H1 (cell line): ENCODE data around the gene EVI2B. TPM values are rescaled to one million over a fixed set of nuclear protein-coding genes. Genes with fewer than 3 reads are reported as not detected.

Experiments used
- CTCF ChIA-PET: fragments of 300-600 bp; sonication (Branson Sonifier 250); formaldehyde crosslinking; loops from one replicate; lab custom pipeline; 2021; ENCODE audit not compliant: partially characterized antibody; lab: Charles Lee
- POLR2A ChIA-PET: fragments of 300-600 bp; sonication (Branson Sonifier 250); formaldehyde crosslinking; loops from one replicate; lab custom pipeline; 2021; ENCODE audit warnings: inconsistent platforms; ENCODE audit not compliant: partially characterized antibody; lab: Charles Lee
- DNase-seq, 2 experiments: peaks; one replicate each; pipeline versions ENCODE4 v3.0.0 to v3.0.0-alpha.2; 2010 to 2022; ENCODE audit warnings: low spot score in 2 of 2, low read depth in 1 of 2, mixed read lengths in 1 of 2
- FAIRE-seq: peaks from 2 replicates; lab custom pipeline; 2011; peaks lifted over from hg19 to GRCh38; lab: Jason Lieb, UNC
- H2AFZ ChIP-seq: 2 replicates; pipeline ENCODE4 v1.8.1; 2012; ENCODE audit warnings: low read length, inconsistent platforms
- H2AK5ac ChIP-seq: 2 replicates; pipeline ENCODE4 v1.6.1; 2013; ENCODE audit warnings: low read depth, low read length
- H2BK120ac ChIP-seq: replicated peaks from 2 replicates; pipeline ENCODE3; 2013; ENCODE audit warnings: low read depth, low read length, inconsistent platforms
- H2BK12ac ChIP-seq: 2 replicates; pipeline ENCODE4 v1.6.1; 2013; ENCODE audit warnings: low read depth, low read length
- H2BK15ac ChIP-seq: 2 replicates; pipeline ENCODE4 v1.6.1; 2013; ENCODE audit warnings: low read length
- H2BK20ac ChIP-seq: 2 replicates; pipeline ENCODE4 v1.6.1; 2013; ENCODE audit warnings: low read length
- H2BK5ac ChIP-seq: 2 replicates; pipeline ENCODE4 v1.6.1; 2013; ENCODE audit warnings: low read depth, low read length
- H3K14ac ChIP-seq: 2 replicates; pipeline ENCODE4 v1.6.1; 2013; ENCODE audit warnings: inconsistent platforms; ENCODE audit not compliant: insufficient read length
- H3K18ac ChIP-seq: 2 replicates; pipeline ENCODE4 v1.6.1; 2013; ENCODE audit warnings: low read length; ENCODE audit errors: extremely low read depth
- H3K23ac ChIP-seq: 2 replicates; pipeline ENCODE4 v1.6.1; 2013; ENCODE audit warnings: inconsistent platforms; ENCODE audit not compliant: insufficient read length
- H3K23me2 ChIP-seq: 2 replicates; pipeline ENCODE4 v1.6.1; 2013; ENCODE audit warnings: low read depth, low read length
- H3K27ac ChIP-seq: 2 replicates; pipeline ENCODE4 v1.6.1; 2011; ENCODE audit warnings: low read depth, low read length, inconsistent platforms
- H3K27me3 ChIP-seq, 4 experiments: replicated peaks in 1 of 4; 1 replicate in 1 of 4; 2 replicates in 3 of 4; pipeline versions ENCODE4 v1.6.1 to v1.8.1; 2011 to 2013; ENCODE audit warnings: low read length in 3 of 4, mild to moderate bottlenecking in 3 of 4, inconsistent platforms in 2 of 4, mixed read lengths in 2 of 4, moderate library complexity in 1 of 4; ENCODE audit not compliant: control insufficient read depth in 3 of 4, insufficient read depth in 3 of 4; ENCODE audit errors: extremely low read depth in 1 of 4
- H3K36me3 ChIP-seq, 4 experiments: 2 replicates each; pipeline versions ENCODE4 v1.6.1 to v1.8.1; 2011 to 2013; ENCODE audit warnings: mild to moderate bottlenecking in 4 of 4, low read length in 3 of 4, moderate library complexity in 2 of 4, control low read depth in 1 of 4, inconsistent platforms in 1 of 4; ENCODE audit not compliant: insufficient read depth in 4 of 4, control insufficient read depth in 2 of 4
- H3K4ac ChIP-seq: replicated peaks from 2 replicates; pipeline ENCODE3; 2013; ENCODE audit warnings: low read length, low read depth, mixed read lengths, inconsistent platforms; ENCODE audit not compliant: insufficient read length
- H3K4me1 ChIP-seq, 4 experiments: replicated peaks in 1 of 4; 1 replicate in 1 of 4; 2 replicates in 3 of 4; pipeline versions ENCODE4 v1.6.1 to v1.8.1; 2011 to 2013; ENCODE audit warnings: low read length in 3 of 4, inconsistent platforms in 2 of 4, mixed read lengths in 1 of 4; ENCODE audit not compliant: insufficient read depth in 4 of 4, control insufficient read depth in 3 of 4
- H3K4me2 ChIP-seq, 2 experiments: 2 replicates each; pipeline versions ENCODE4 v1.6.1 to v1.8.1; 2011 to 2013; ENCODE audit warnings: low read depth in 2 of 2, low read length in 2 of 2, control low read depth in 1 of 2, inconsistent platforms in 1 of 2, mild to moderate bottlenecking in 1 of 2; ENCODE audit not compliant: insufficient read depth in 1 of 2
- H3K4me3 ChIP-seq, 4 experiments: fragments of 200-600, 300-600 bp in 1 of 4; sonication (generic), shearing (Covaris generic), sonication (Bioruptor Twin) in 1 of 4; 2 replicates each; pipeline versions ENCODE4 v1.5.1 to v1.8.1; 2011 to 2016; ENCODE audit warnings: low read length in 4 of 4, low read depth in 3 of 4, control low read depth in 2 of 4, inconsistent platforms in 2 of 4, mild to moderate bottlenecking in 2 of 4, mixed read lengths in 1 of 4, moderate library complexity in 1 of 4; ENCODE audit not compliant: insufficient read depth in 2 of 4; ENCODE audit errors: extremely low read depth in 1 of 4
- H3K56ac ChIP-seq: replicated peaks from 2 replicates; pipeline ENCODE3; 2013; ENCODE audit warnings: low read depth, mild to moderate bottlenecking, mixed read lengths, low read length, inconsistent platforms; ENCODE audit not compliant: insufficient read length
- H3K79me1 ChIP-seq: 2 replicates; pipeline ENCODE4 v1.6.1; 2013; ENCODE audit warnings: low read depth, low read length, control low read depth
- H3K79me2 ChIP-seq, 2 experiments: 2 replicates each; pipeline versions ENCODE4 v1.6.1 to v1.8.1; 2012 to 2013; ENCODE audit warnings: low read length in 2 of 2, mild to moderate bottlenecking in 2 of 2, inconsistent platforms in 1 of 2; ENCODE audit not compliant: insufficient read depth in 2 of 2, control insufficient read depth in 1 of 2
- H3K9ac ChIP-seq, 4 experiments: replicated peaks in 1 of 4; 1 replicate in 1 of 4; 2 replicates in 3 of 4; pipeline versions ENCODE4 v1.6.1 to v1.8.1; 2011 to 2013; ENCODE audit warnings: low read depth in 3 of 4, low read length in 3 of 4, control low read depth in 2 of 4, mild to moderate bottlenecking in 2 of 4, moderate library complexity in 2 of 4, inconsistent platforms in 1 of 4; ENCODE audit errors: extremely low read depth in 1 of 4
- H3K9me3 ChIP-seq, 2 experiments: 2 replicates each; pipeline versions ENCODE4 v1.6.1 to v1.8.1; 2012 to 2013; ENCODE audit warnings: mild to moderate bottlenecking in 2 of 2, moderate library complexity in 2 of 2, control low read depth in 1 of 2, inconsistent platforms in 1 of 2, low read depth in 1 of 2, low read length in 1 of 2, mixed read lengths in 1 of 2; ENCODE audit not compliant: insufficient read depth in 2 of 2
- H4K20me1 ChIP-seq, 2 experiments: replicated peaks in 1 of 2; 2 replicates each; pipeline versions ENCODE3 to v1.8.1; 2011 to 2013; ENCODE audit warnings: inconsistent platforms in 2 of 2, low read length in 2 of 2, mild to moderate bottlenecking in 1 of 2; ENCODE audit not compliant: insufficient read depth in 2 of 2, control insufficient read depth in 1 of 2
- H4K5ac ChIP-seq: 2 replicates; pipeline ENCODE4 v1.6.1; 2013; ENCODE audit warnings: low read length, low read depth, mixed read lengths, inconsistent platforms; ENCODE audit not compliant: insufficient read length
- H4K8ac ChIP-seq: 2 replicates; pipeline ENCODE4 v1.8.0; 2013; ENCODE audit warnings: mild to moderate bottlenecking, moderate library complexity, low read length, inconsistent platforms; ENCODE audit not compliant: insufficient read depth; ENCODE audit errors: extremely low read depth
- H4K91ac ChIP-seq: replicated peaks from 2 replicates; pipeline ENCODE3; 2013; ENCODE audit warnings: low read length, mixed read lengths, inconsistent platforms; ENCODE audit not compliant: insufficient read length
- CBX8 ChIP-seq: fragments of 300-800, 300-1000 bp; sonication (generic); IDR thresholded peaks from 2 replicates; pipeline ENCODE4 v1.7.1; 2016; ENCODE audit warnings: low read depth, low read length, borderline replicate concordance
- HDAC2 ChIP-seq, 2 experiments: fragments of 300-600 bp in 1 of 2; sonication (generic) in 1 of 2; IDR thresholded peaks; 2 replicates each; pipeline ENCODE4 v1.6.1; 2011 to 2012; ENCODE audit warnings: low read depth in 2 of 2, low read length in 2 of 2, mild to moderate bottlenecking in 2 of 2, moderate library complexity in 2 of 2, borderline replicate concordance in 1 of 2, inconsistent platforms in 1 of 2
- MAFK ChIP-seq: IDR thresholded peaks from 2 replicates; pipeline ENCODE4 v1.6.1; 2012; ENCODE audit warnings: low read depth, mild to moderate bottlenecking, improper control_type of control experiment, low read length
- SP1 ChIP-seq: IDR thresholded peaks from 2 replicates; pipeline ENCODE4 v1.6.1; 2011; ENCODE audit warnings: low read depth, low read length
- YY1 ChIP-seq: IDR thresholded peaks from 2 replicates; pipeline ENCODE4 v1.6.1; 2011; ENCODE audit warnings: low read depth, mild to moderate bottlenecking, low read length
- WGBS, 2 experiments: shearing (Covaris generic) in 1 of 2; methylation state at CpG; one replicate each; pipeline versions ENCODE4 v1.1.6 to v1.1.7; 2013 to 2015; ENCODE audit warnings: low lambda C conversion rate in 2 of 2, mixed read lengths in 2 of 2, inconsistent platforms in 1 of 2, low coverage in 1 of 2, missing lambda C conversion rate in 1 of 2; ENCODE audit not compliant: insufficient replicate concordance in 2 of 2, insufficient coverage in 1 of 2, insufficient read length in 1 of 2; ENCODE audit errors: extremely low coverage in 1 of 2, missing lambda C conversion rate in 1 of 2; 5-methylcytosine and 5-hydroxymethylcytosine counted together
- polyA plus RNA-seq, 7 experiments: library from polyadenylated mRNA; depleted of rRNA in 3 of 7; stranded (reverse) in 5 of 7; unstranded in 2 of 7; fragments of >200 nt in 5 of 7; fragments of 200-250 nt in 2 of 7; gene quantifications; 1 replicate in 5 of 7; 2 replicates in 1 of 7; 4 replicates in 1 of 7; pipeline versions ENCODE4 v1.2.1 to v1.2.3, GENCODE V29; 2011 to 2013; ENCODE audit warnings: missing spikeins in 2 of 7, mixed read lengths in 2 of 7
- total RNA-seq: library from RNA; stranded (reverse); fragmentation: NEBNext Ultra II Directional; extraction: Animal tissue kit (Norgen Biotek cat#: 25700); gene quantifications from 2 replicates; pipeline ENCODE4 v1.2.1, GENCODE V29; 2021

Gene EVI2B
- total and polyA plus RNA-seq, 2 of the 8 experiments (the other 6 are each of a cell fraction or from before 2014, with no cell fraction given) = not detected

GRCh38 chr17:31273516-31273915 is 40.3 kb downstream of the EVI2B start:
- H2BK12ac ChIP-seq = no peak overlapping the region
- FAIRE-seq = no peak
- no peak overlapping the region for H3K9ac ChIP-seq
- H4K8ac ChIP-seq = no peak overlapping the region
- H3K4me2 ChIP-seq = no peak overlapping the region
- POLR2A ChIA-PET = no interaction called here
- H3K79me2 ChIP-seq = no peaks in the 10 kb centered on the region
- H2AFZ ChIP-seq = no peak overlapping the region
- H3K27ac ChIP-seq = no peak overlapping the region
- H3K18ac ChIP-seq = no peak overlapping the region
- H3K79me1 ChIP-seq = no peaks in the 10 kb centered on the region
- no peaks in the 10 kb centered on the region for H3K9me3 ChIP-seq
- WGBS, 2 experiments = 89% methylated on average over 1 of the region's 1 CpG; no CpG with 5 or more reads in 1 of the 2 experiments
- no peaks in the 10 kb centered on the region for H3K23me2 ChIP-seq
- H2BK5ac ChIP-seq = no peak overlapping the region
- H2BK20ac ChIP-seq = no peak overlapping the region
- TF ChIP-seq MAFK = no peak
- TF ChIP-seq CBX8 = no peak
- TF ChIP-seq HDAC2 (IDR thresholded peaks at IDR 0.05; ENCODE audit: borderline replicate concordance in 1 of 2, low read depth in 2 of 2, low read length in 2 of 2) = no peak
- no peak for TF ChIP-seq YY1
- TF ChIP-seq SP1 = no peak
- TF ChIP-seq, all 59 proteins: peak for 0
- H3K56ac ChIP-seq = no peak overlapping the region
- CTCF ChIA-PET = no interaction called here
- H3K23ac ChIP-seq = no peak overlapping the region
- H3K4me3 ChIP-seq = no peak overlapping the region
- 0 out of 8 replicates have a peak, but pooled peaks cover 0 to 6% (median 1%) of the 10 kb centered on the region in 4 experiments for H3K36me3 ChIP-seq
- H3K4ac ChIP-seq = no peak overlapping the region
- H2BK15ac ChIP-seq = no peak overlapping the region
- no peaks in the 10 kb centered on the region for H4K20me1 ChIP-seq
- H4K91ac ChIP-seq = no peak overlapping the region
- H3K27me3 ChIP-seq = no peaks in the 10 kb centered on the region
- H4K5ac ChIP-seq = no peak overlapping the region
- DNase-seq = no peak
- H2BK120ac ChIP-seq = no peak overlapping the region
- no peak overlapping the region for H3K14ac ChIP-seq
- H3K4me1 ChIP-seq = peaks cover 0 to 4% (median 1%) of the 10 kb centered on the region in 4 experiments; a peak in 4 of 7 replicates
- no peak overlapping the region for H2AK5ac ChIP-seq
